ENCODE measurements around the gene DNAJB14. TPM values are rescaled to one million over a fixed set of nuclear protein-coding genes. Genes with fewer than 3 reads are reported as not detected.
"Not testable (repeated sequence)": the region's sequence is repeated elsewhere in the genome, so short reads cannot be mapped to it uniquely, and the experiment has no call there.

Gene DNAJB14
- total RNA-seq, 2 experiments from 2014 or later = 47.1 to 53.1 TPM

DNA sequence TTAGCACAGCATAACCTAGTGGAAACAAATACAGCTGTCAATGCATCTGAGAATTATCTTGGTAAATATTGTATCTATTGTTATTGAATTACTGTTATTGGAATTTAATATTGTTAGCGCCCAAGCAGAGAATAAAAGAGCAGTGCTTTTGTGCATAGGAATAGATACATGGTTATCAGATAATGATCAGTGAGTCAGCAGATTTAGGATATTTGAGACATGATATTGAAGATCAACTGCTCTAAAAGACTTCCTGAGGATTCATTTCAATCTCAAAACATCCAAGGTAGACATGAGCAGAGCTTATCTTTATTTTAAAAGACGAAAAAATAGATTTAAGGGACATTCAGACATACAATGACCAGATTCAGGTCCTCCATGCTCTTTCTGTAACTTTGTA is 14.2 kb upstream of the DNAJB14 start:
- no peak for DNase-seq
- no peak overlapping the region for H3K27ac Mint-ChIP-seq
- ChIA-PET POLR2A (no interaction called here), CTCF (interaction anchor here (0.9 kb wide), 1 partner anchor 133 kb away, joined by 3 read pairs; no protein-coding TSS in a partner anchor)
- no peak overlapping the region for H3K4me3 Mint-ChIP-seq
- peaks cover 12% of the 10 kb centered on the region for H3K4me1 Mint-ChIP-seq
- peaks cover 11% of the 10 kb centered on the region for H3K36me3 Mint-ChIP-seq (ENCODE audit: low read depth)
- H3K9me3 Mint-ChIP-seq = peaks cover 10% of the 10 kb centered on the region
- peaks cover 10% of the 10 kb centered on the region for H3K27me3 Mint-ChIP-seq

DNA sequence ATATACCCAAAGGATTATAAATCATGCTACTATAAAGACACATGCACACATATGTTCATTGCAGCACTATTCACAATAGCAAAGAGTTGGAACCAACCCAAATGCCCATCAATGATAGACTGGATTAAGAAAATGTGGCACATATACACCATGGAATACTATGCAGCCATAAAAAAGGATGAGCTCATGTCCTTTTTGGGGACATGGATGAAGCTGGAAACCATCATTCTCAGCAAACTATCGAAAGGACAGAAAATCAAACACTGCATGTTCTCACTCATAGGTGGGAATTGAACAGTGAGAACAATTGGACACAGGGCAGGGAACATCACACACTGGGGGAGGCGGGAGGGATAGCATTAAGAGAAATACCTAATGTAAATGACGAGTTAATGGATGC is 11.8 kb upstream of the DNAJB14 start:
- H3K4me3 Mint-ChIP-seq, DNase-seq, CTCF ChIA-PET, H3K27ac Mint-ChIP-seq, POLR2A ChIA-PET, H3K4me1 Mint-ChIP-seq: not testable (repeated sequence)
- Mint-ChIP-seq H3K36me3 (ENCODE audit: low read depth) (peaks cover 11% of the 10 kb centered on the region), H3K9me3 (peaks cover 10% of the 10 kb centered on the region), H3K27me3 (peaks cover 10% of the 10 kb centered on the region)

DNA sequence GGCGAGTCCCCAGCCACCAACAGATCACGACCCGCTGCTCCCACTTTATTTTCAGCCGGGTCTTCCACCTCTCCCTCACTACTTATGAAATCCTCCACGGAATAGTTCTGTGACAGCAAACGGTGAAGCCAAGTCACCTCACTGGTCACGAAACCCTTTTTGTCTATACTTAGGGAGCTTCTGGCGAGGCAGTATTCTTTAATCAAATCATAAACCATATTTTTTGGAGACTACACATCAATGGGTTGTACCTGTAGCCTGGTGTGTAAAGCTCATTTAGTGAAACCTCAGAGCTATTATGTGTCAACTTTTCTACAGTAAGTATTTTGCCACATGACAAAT is 4.5 kb upstream of the DNAJB14 start:
- Mint-ChIP-seq H3K36me3 (ENCODE audit: low read depth) (peaks cover 3% of the 10 kb centered on the region), H3K27me3 (no peaks in the 10 kb centered on the region), H3K27ac (no peak overlapping the region), H3K9me3 (peaks cover 2% of the 10 kb centered on the region), H3K4me1 (peaks cover 18% of the 10 kb centered on the region), H3K4me3 (no peak overlapping the region)
- DNase-seq = no peak
- ChIA-PET POLR2A (interaction anchor here (1.0 to 1.1 kb wide), 2 partner anchors 15 to 134 kb away, joined by 4 read pairs; partner anchors contain the start of gene DAPP1), CTCF (interaction anchor here (1.0 to 1.8 kb wide), 2 partner anchors 10 to 145 kb away, joined by 3 to 5 read pairs; no protein-coding TSS in a partner anchor)

DNA sequence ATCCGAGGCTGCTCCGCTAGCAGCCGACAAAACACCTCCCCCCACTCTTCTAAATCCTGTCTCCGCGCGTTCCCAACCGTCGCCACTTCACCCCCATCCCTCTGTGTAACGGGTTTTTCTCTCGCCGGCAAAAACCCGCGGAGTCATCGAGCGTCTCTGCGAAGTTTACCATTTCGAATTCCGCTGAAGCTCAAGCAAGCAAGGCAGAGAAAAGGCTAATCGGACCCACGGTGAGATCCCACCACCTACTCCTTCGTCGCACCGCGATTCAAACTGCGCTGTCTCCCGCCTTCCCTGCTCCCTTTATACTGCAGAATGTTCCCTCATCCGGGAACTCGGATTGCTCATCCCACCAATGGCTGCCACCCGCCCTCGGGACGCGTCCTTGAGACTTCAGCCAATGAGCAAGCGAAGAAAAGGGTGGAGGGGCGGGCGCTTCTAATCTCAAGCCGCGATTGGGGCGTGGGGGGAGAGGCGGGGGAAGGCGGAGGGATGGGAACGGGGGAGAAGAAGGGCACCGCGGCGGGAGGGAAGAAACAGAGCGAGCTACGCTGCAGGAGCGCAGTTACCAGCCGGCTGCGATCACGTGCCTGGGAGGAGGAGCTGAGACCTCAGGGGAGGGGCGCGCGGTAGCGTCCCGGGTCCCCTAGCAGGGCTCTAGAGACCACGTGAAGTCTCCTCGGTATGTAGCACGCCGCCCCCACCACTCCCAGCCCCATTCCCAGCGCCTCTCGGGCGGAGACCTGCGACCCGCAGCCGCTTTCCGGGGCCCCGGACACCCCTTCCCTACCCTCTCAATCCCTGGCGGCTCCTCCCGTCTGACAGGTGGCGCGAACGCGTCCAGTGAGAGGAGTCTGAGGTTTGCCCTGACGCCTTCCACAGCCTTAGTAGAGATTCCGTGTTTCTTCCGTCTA is 3.8 kb upstream of the DNAJB14 start, which contains the start of gene H2AZ1:
H2AZ1 (minus strand) TSS at position 277 of the 914 bp plus-strand sequence; CDS start at position 172, 105 bp downstream.
- ChIA-PET POLR2A (interaction anchor here (1.0 to 1.1 kb wide), 2 partner anchors 15 to 134 kb away, joined by 4 read pairs; partner anchors contain the start of gene DAPP1), CTCF (interaction anchor here (1.0 to 1.8 kb wide), 2 partner anchors 10 to 146 kb away, joined by 3 to 5 read pairs; no protein-coding TSS in a partner anchor)
- peaks cover 24% of the 10 kb centered on the region for H3K4me1 Mint-ChIP-seq
- no peak within 1 kb of the TSS for H3K27ac Mint-ChIP-seq
- no peaks in the 10 kb centered on the region for H3K9me3 Mint-ChIP-seq
- no peak within 1 kb of the TSS for H3K4me3 Mint-ChIP-seq
- peak; percentile 99 for DNase-seq
- H3K27me3 Mint-ChIP-seq = no peaks in the 10 kb centered on the region
- peaks cover 3% of the 10 kb centered on the region for H3K36me3 Mint-ChIP-seq (ENCODE audit: low read depth)

DNA sequence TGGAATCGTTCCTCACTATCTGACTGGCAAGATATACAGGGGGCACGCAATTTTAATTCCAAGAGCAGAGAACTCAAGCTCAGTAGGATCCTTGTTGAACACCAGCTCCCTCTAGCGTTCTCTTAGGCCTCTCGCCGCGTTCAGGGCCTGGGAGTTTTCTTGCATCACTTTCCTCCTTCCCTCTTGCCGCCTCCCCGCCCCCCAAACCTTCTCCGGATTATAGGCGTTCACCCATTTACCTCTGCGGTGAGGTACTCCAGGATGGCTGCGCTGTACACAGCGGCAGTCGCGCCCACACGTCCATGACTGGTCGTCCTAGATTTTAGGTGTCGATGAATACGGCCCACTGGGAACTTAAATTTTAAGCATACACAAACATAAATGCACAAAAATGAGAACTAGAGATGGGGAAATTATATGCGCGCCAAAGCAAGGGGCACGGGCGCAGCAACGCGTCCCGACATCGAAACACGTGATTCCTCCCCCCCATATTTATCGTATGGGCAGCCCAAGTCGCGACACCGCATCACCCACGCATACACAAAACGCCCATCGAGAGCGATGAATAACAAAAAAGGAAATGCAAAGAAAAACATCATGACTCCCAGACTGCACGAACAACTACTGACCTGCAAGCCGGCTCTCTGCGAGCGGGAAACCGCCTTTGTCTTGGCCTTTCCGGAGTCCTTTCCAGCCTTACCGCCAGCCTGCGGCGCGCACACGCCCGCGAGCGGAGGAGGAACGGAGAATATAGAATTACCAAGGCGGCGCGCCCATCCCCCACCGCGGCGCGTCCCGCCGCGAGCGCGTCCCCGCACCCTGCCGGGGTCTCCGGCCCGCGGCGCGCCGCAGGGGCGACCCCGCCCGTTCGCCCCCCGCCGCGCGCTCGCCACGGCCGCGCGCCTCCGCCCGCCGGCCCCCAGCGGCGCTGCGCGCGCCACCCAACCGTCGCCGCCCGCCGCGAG is 2.9 kb upstream of the DNAJB14 start:
- Mint-ChIP-seq H3K4me3 (no peak overlapping the region), H3K9me3 (peaks cover 4% of the 10 kb centered on the region), H3K4me1 (peaks cover 30% of the 10 kb centered on the region), H3K27ac (no peak overlapping the region), H3K36me3 (ENCODE audit: low read depth) (peaks cover 12% of the 10 kb centered on the region), H3K27me3 (no peaks in the 10 kb centered on the region)
- POLR2A ChIA-PET = interaction anchor here (1.4 kb wide), 1 partner anchor 132 kb away, joined by 8 read pairs; the partner anchor contains the start of gene DAPP1
- DNase-seq = peak; percentile 94
- CTCF ChIA-PET = interaction anchor here (0.5 to 1.8 kb wide), 12 partner anchors 10 to 386 kb away, joined by 3 to 16 read pairs (median 4); partner anchors contain the start of genes LAMTOR3 and TRMT10A

DNA sequence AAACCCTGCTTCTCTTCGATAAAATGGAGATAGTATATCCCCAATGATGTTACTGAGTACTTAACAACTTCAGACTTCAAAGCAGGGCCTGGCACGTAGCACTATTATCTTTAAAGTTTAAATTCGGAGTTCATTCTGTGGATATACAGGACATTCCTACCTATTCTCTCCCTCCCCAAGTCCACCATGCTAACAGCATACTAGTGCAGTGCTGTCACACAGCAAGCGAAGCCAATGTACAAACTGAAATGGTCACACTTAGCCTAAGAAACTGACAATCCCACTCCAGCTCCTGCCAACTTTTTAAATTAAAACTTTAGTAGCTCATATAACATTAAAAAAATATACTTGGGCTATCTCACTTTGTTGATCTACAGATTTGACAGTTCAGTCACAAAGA is 1.2 kb upstream of the DNAJB14 start:
- peaks cover 28% of the 10 kb centered on the region for H3K36me3 Mint-ChIP-seq (ENCODE audit: low read depth)
- H3K4me1 Mint-ChIP-seq = peaks cover 47% of the 10 kb centered on the region
- ChIA-PET POLR2A (interaction anchor here (0.6 to 2.3 kb wide), 2 partner anchors 31 to 53 kb away, joined by 8 to 12 read pairs; partner anchors contain the start of gene LAMTOR3), CTCF (interaction anchor here (0.6 to 3.1 kb wide), 7 partner anchors 8 to 952 kb away, joined by 3 to 16 read pairs (median 8); partner anchors contain the start of genes DAPP1, METAP1 and TRMT10A)
- peaks cover 10% of the 10 kb centered on the region for H3K9me3 Mint-ChIP-seq
- no peak for DNase-seq
- no peak overlapping the region for H3K4me3 Mint-ChIP-seq
- no peaks in the 10 kb centered on the region for H3K27me3 Mint-ChIP-seq
- no peak overlapping the region for H3K27ac Mint-ChIP-seq

DNA sequence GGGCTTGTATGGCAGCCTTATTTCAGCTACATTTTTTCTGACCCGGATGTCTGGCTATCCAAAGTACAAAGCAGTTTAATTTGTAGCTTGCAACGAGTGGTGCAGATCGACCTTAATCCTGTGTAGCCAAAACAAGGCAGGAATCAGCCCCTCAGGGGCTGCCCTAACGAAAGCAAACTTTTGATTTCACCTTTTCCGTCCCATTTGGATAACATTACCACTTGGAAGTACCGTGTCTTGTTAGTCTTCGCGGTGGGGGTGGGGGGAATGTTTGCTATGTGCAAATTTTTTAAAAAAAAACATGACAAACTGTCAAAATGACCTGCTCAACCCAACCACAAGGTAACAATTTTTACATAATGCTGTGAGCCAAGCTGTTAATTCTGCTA is 766 bp upstream of the DNAJB14 start:
- Mint-ChIP-seq H3K27ac (no peak overlapping the region), H3K27me3 (no peaks in the 10 kb centered on the region), H3K9me3 (peaks cover 10% of the 10 kb centered on the region), H3K4me1 (peaks cover 48% of the 10 kb centered on the region), H3K36me3 (ENCODE audit: low read depth) (peaks cover 30% of the 10 kb centered on the region), H3K4me3 (no peak overlapping the region)
- ChIA-PET CTCF (interaction anchor here (0.6 to 3.1 kb wide), 6 partner anchors 8 to 952 kb away, joined by 3 to 13 read pairs (median 4); partner anchors contain the start of genes DAPP1, METAP1 and TRMT10A), POLR2A (interaction anchor here (0.5 to 2.3 kb wide), 5 partner anchors 30 to 146 kb away, joined by 3 to 12 read pairs (median 5); partner anchors contain the start of genes DAPP1 and LAMTOR3)
- no peak for DNase-seq

DNA sequence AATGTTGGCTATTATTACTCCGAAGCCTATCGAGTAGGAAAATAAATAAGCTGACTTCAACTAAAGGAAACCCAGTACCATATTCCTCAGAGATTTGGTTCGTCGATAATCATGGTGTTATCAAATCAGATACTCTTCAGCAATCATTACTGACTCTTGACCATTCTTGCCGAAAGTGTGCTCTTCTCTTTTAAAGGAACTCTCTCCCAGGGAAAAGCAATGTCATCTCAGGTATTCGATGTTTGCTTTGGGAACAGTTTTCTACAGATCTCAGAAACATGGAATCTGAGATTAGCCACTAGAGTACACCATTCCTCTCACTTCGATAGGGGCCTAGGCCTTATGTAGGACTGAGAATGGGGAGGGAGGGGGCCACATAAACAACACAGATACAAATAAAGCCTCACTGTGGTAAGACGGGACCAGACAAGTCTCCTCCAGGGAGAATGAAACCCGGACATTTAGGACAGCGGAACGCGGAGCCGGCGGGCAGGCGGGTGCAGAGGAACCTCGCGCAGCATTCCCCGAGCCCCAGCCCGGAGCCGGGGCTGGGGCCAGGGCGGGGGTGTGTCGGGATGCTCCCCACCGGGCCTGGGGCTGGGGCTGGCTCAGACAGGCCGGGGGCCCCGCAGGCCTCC is 581 bp downstream of the DNAJB14 start:
- H3K27ac Mint-ChIP-seq = peak overlapping the region; percentile 97
- CTCF ChIA-PET = interaction anchor here (0.8 to 3.1 kb wide), 4 partner anchors 33 to 382 kb away, joined by 3 to 13 read pairs (median 6); partner anchors contain the start of gene TRMT10A
- no peaks in the 10 kb centered on the region for H3K27me3 Mint-ChIP-seq
- peak overlapping the region; percentile 99 for H3K4me3 Mint-ChIP-seq
- peaks cover 35% of the 10 kb centered on the region for H3K36me3 Mint-ChIP-seq (ENCODE audit: low read depth)
- POLR2A ChIA-PET = interaction anchor here (1.0 to 1.3 kb wide), 2 partner anchors 48 to 129 kb away, joined by 4 to 5 read pairs; partner anchors contain the start of gene DAPP1
- peak; percentile 17 for DNase-seq
- peaks cover 52% of the 10 kb centered on the region for H3K4me1 Mint-ChIP-seq
- peaks cover 10% of the 10 kb centered on the region for H3K9me3 Mint-ChIP-seq

DNA sequence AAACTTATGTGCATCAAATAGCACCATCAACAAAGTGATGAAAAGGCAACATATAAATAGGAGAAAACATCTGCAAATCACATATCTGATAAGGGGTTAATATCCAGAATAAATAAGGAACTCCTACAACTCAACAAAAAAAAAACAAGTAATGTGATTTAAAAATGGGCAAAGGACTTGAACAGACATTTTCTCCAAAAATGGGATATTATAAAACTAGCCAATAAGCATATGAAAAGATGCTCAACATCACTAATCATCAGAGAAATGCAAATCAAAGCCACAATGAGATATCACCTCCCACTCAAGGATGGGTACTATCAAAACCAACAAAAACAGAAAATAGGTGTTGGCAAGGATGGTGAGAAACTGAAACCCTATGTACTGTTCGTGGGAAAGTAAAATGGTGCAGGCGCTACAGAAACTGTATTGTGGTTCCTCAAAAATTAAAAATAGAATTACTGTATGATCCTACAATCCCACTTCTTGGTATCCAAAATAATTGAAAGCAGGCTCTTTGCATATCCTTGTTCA is 2.4 kb downstream of the DNAJB14 start:
- POLR2A ChIA-PET = interaction anchor here (0.6 kb wide), 1 partner anchor 128 kb away, joined by 3 read pairs; no protein-coding TSS in a partner anchor
- DNase-seq = no peak
- Mint-ChIP-seq H3K4me1 (peaks cover 57% of the 10 kb centered on the region), H3K36me3 (ENCODE audit: low read depth) (peaks cover 41% of the 10 kb centered on the region), H3K4me3 (peak overlapping the region; percentile 99), H3K27ac (no peak overlapping the region), H3K27me3 (no peaks in the 10 kb centered on the region), H3K9me3 (peaks cover 10% of the 10 kb centered on the region)
- CTCF ChIA-PET = interaction anchor here (0.5 to 1.3 kb wide), 2 partner anchors 7 to 61 kb away, joined by 3 to 4 read pairs; no protein-coding TSS in a partner anchor

DNA sequence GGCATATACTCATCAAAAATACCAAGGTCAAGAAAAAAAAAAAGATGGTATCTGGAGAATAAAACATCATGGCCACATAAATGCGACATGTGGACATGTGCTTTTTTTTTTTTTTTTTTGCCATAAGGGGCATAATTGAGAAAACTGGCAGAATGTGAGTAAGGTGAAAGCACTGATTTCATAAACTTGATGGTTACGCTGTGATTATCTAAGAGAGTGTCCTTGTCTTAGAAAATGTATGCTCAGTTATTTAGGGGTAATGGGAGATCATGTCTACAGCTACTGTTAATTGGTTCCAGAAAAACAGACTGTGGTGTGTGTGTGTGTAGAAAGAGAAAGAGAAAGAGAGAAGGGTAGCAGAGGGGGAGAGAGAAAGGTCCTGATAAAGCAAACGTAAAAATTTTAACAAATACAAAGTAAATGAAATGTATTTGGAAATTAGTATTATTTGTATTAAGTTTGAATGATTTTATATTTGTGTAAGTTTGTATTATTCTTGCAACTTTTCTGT is 8.1 kb downstream of the DNAJB14 start:
- DNase-seq = no peak
- Mint-ChIP-seq H3K27ac (no peak overlapping the region), H3K27me3 (no peaks in the 10 kb centered on the region), H3K4me3 (no peak overlapping the region), H3K36me3 (ENCODE audit: low read depth) (peaks cover 60% of the 10 kb centered on the region), H3K4me1 (peaks cover 26% of the 10 kb centered on the region), H3K9me3 (peaks cover 21% of the 10 kb centered on the region)
- ChIA-PET CTCF (interaction anchor here (0.6 to 3.1 kb wide), 4 partner anchors 9 to 425 kb away, joined by 3 to 16 read pairs (median 7); no protein-coding TSS in a partner anchor), POLR2A (no interaction called here)

DNA sequence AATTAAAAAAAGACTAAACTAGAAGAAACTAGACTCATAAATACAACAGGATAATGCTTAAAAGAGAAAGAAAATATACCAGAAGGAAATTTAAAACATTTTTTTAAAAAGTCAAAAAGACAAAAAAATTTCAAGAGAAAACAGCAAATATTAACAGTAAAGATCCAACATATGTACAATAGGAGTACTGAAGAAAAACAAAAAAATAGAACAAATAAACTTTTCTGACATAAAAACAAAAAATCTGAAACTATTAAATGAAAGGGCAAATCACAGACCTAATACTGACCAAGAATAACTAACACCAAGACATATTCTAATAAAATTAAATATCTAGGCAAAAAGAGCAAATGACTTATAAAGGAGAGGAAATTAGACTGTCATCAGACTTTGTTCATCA is 11.5 kb downstream of the DNAJB14 start:
- ChIA-PET POLR2A (no interaction called here), CTCF (interaction anchor here (0.6 kb wide), 1 partner anchor 1126 kb away, joined by 5 read pairs; no protein-coding TSS in a partner anchor)
- Mint-ChIP-seq H3K4me3 (no peak overlapping the region), H3K36me3 (ENCODE audit: low read depth) (peaks cover 63% of the 10 kb centered on the region), H3K27me3 (no peaks in the 10 kb centered on the region), H3K27ac (no peak overlapping the region), H3K4me1 (peaks cover 20% of the 10 kb centered on the region), H3K9me3 (peaks cover 21% of the 10 kb centered on the region)
- no peak for DNase-seq
